ENCODE data around the gene SIX5. TPM values are rescaled to one million over a fixed set of nuclear protein-coding genes. Genes with fewer than 3 reads are reported as not detected.

SIX5 gene
- total RNA-seq, 2 experiments from 2014 or later, result 2.3 to 2.4 TPM

GRCh38 chr19:45717131-45717982 lies 51.7 kb downstream of the SIX5 start:
- Mint-ChIP-seq H3K4me3 (peak overlapping the region; percentile 96), H3K9me3 (no peaks in the 10 kb centered on the region), H3K27me3 (no peaks in the 10 kb centered on the region), H3K27ac (peak overlapping the region; percentile 93), H3K36me3 (peaks cover 14% of the 10 kb centered on the region), H3K4me1 (ENCODE audit: low read depth) (peaks cover 39% of the 10 kb centered on the region)
- POLR2A ChIA-PET, result interaction anchor here (0.7 to 4.2 kb wide), 10 partner anchors 13 to 185 kb away, joined by 3 to 31 read pairs (median 3); partner anchors contain the start of genes FBXO46, MYPOP, QPCTL and SIX5
- CTCF ChIA-PET, result interaction anchor here (0.8 to 6.8 kb wide), 16 partner anchors 10 to 278 kb away, joined by 3 to 68 read pairs (median 4); partner anchors contain the start of genes FBXO46, QPCTL and SNRPD2
- intact Hi-C loops (cut with micrococcal nuclease), result loop anchor here (1.0 to 5.0 kb wide), 10 partner anchors 13 to 211 kb away; partner anchors contain the start of genes DMWD, FBXO46, IRF2BP1 and OPA3
- DNase-seq, result peak; percentile 99

- H3K4me1 Mint-ChIP-seq (ENCODE audit: low read depth), result peaks cover 35% of the 10 kb centered on the region
- H3K9me3 Mint-ChIP-seq, result no peaks in the 10 kb centered on the region
- POLR2A ChIA-PET, result interaction anchor here (0.7 to 4.2 kb wide), 10 partner anchors 12 to 186 kb away, joined by 3 to 31 read pairs (median 3); partner anchors contain the start of genes FBXO46, MYPOP, QPCTL and SIX5
- H3K4me3 Mint-ChIP-seq, result peak overlapping the region; percentile 96
- intact Hi-C loops (cut with micrococcal nuclease), result loop anchor here (1.0 to 5.0 kb wide), 10 partner anchors 14 to 210 kb away; partner anchors contain the start of genes DMWD, FBXO46, IRF2BP1 and OPA3
- peak; percentile 38 for DNase-seq
- CTCF ChIA-PET, result interaction anchor here (0.8 to 6.8 kb wide), 16 partner anchors 9 to 277 kb away, joined by 3 to 68 read pairs (median 4); partner anchors contain the start of genes FBXO46, QPCTL and SNRPD2
- peak overlapping the region; percentile 93 for H3K27ac Mint-ChIP-seq
- H3K27me3 Mint-ChIP-seq, result no peaks in the 10 kb centered on the region
- peaks cover 14% of the 10 kb centered on the region for H3K36me3 Mint-ChIP-seq
Observed at GRCh38 chr19:45716359-45717130, 52.5 kb downstream of the SIX5 start.

GRCh38 chr19:45715139-45715538 lies 53.9 kb downstream of the SIX5 start:
- no peak overlapping the region for H3K4me3 Mint-ChIP-seq
- peaks cover 23% of the 10 kb centered on the region for H3K36me3 Mint-ChIP-seq
- H3K4me1 Mint-ChIP-seq (ENCODE audit: low read depth), result peaks cover 37% of the 10 kb centered on the region
- no peak for DNase-seq
- ChIA-PET POLR2A (interaction anchor here (4.2 kb wide), 1 partner anchor 23 kb away, joined by 31 read pairs; the partner anchor contains the start of genes QPCTL and SNRPD2), CTCF (interaction anchor here (0.7 to 6.8 kb wide), 2 partner anchors 22 to 54 kb away, joined by 8 to 68 read pairs; partner anchors contain the start of genes QPCTL, SIX5 and SNRPD2)
- no peaks in the 10 kb centered on the region for H3K27me3 Mint-ChIP-seq
- H3K9me3 Mint-ChIP-seq, result no peaks in the 10 kb centered on the region
- no peak overlapping the region for H3K27ac Mint-ChIP-seq
- intact Hi-C loops (cut with micrococcal nuclease), result loop anchor here (5.0 kb wide), 1 partner anchor 33 kb away; no protein-coding TSS in a partner anchor

Other genes starting within 250 kb of the SIX5 start
- 10 to 100 TPM; 10.8 to 11.0 TPM for gene OPA3, start 184.4 kb downstream of the SIX5 start, total RNA-seq
- not detected for gene GPR4, start 167.0 kb downstream of the SIX5 start, total RNA-seq
- 100 to 1,000 TPM; 159 to 183 TPM for gene EML2, start 129.9 kb downstream of the SIX5 start, total RNA-seq
- gene GIPR, start 101.0 kb downstream of the SIX5 start, total RNA-seq, result 1 to 10 TPM; 6.6 to 8.3 TPM
- gene SNRPD2, start 77.3 kb downstream of the SIX5 start, total RNA-seq, result 100 to 1,000 TPM; 789 TPM
- 10 to 100 TPM; 13.8 to 16.8 TPM for gene QPCTL, start 76.6 kb downstream of the SIX5 start, total RNA-seq
- 10 to 100 TPM; 26.1 to 29.4 TPM for gene FBXO46, start 38.4 kb downstream of the SIX5 start, total RNA-seq
- not detected for gene MEIOSIN, start 35.8 kb downstream of the SIX5 start, total RNA-seq
- gene DMPK, start 13.2 kb upstream of the SIX5 start, total RNA-seq, result 10 to 100 TPM; 10.7 to 11.0 TPM
- gene DMWD, start 23.6 kb upstream of the SIX5 start, total RNA-seq, result 10 to 100 TPM; 43.1 to 45.8 TPM
- gene RSPH6A, start 46.1 kb upstream of the SIX5 start, total RNA-seq, result under 1 TPM; 0.12 to 0.19 TPM
- 10 to 100 TPM; 87.8 to 91.6 TPM for gene SYMPK, start 93.9 kb upstream of the SIX5 start, total RNA-seq
- under 1 TPM; 0.29 to 0.48 TPM for gene FOXA3, start 95.1 kb upstream of the SIX5 start, total RNA-seq
- gene IRF2BP1, start 116.9 kb upstream of the SIX5 start, total RNA-seq, result 10 to 100 TPM; 14.2 to 14.7 TPM
- gene MYPOP, start 133.4 kb upstream of the SIX5 start, total RNA-seq, result 1 to 10 TPM; 6.8 to 6.9 TPM
- gene NANOS2, start 145.5 kb upstream of the SIX5 start, total RNA-seq, result not detected
- not detected for gene NOVA2, start 204.6 kb upstream of the SIX5 start, total RNA-seq
- 10 to 100 TPM; 28.4 to 30.5 TPM for gene CCDC61, start 226.2 kb upstream of the SIX5 start, total RNA-seq

All from activated CD4-positive, alpha-beta memory T cell treated with anti-CD3 and anti-CD28 coated beads for 36 hours (primary cell).